Rectal smooth muscle tissue (tissue), 1 donor: ENCODE measurements around the gene EXOSC10.
"Not testable (repeated sequence)": the region's sequence is repeated elsewhere in the genome, so short reads cannot be mapped to it uniquely, and the experiment has no call there.

ENCODE experiments used
- H3K27ac ChIP-seq: one replicate; pipeline ENCODE4 v1.7.0; 2013; ENCODE audit warnings: low read depth, low read length, inconsistent platforms
- H3K27me3 ChIP-seq: one replicate; pipeline ENCODE4 v1.7.0; 2013; ENCODE audit warnings: low read length; ENCODE audit not compliant: control insufficient read depth, insufficient read depth
- H3K36me3 ChIP-seq: one replicate; pipeline ENCODE4 v1.7.0; 2013; ENCODE audit warnings: low read length; ENCODE audit not compliant: control insufficient read depth, insufficient read depth
- H3K4me1 ChIP-seq: one replicate; pipeline ENCODE4 v1.7.0; 2013; ENCODE audit warnings: low read length; ENCODE audit not compliant: control insufficient read depth, insufficient read depth
- H3K4me3 ChIP-seq: one replicate; pipeline ENCODE4 v1.7.0; 2013; ENCODE audit warnings: low read length
- H3K9ac ChIP-seq: one replicate; pipeline ENCODE4 v1.7.0; 2013; ENCODE audit warnings: low read length

Gene EXOSC10

GRCh38 chr1:11028018-11028417 lies 71.7 kb downstream of the EXOSC10 start:
- H3K4me3 ChIP-seq: no peak overlapping the region
- H3K27me3 ChIP-seq: no peaks in the 10 kb centered on the region
- no peak overlapping the region for H3K27ac ChIP-seq
- H3K9ac ChIP-seq: no peak overlapping the region
- no peaks in the 10 kb centered on the region for H3K4me1 ChIP-seq
- H3K36me3 ChIP-seq: peaks cover 15% of the 10 kb centered on the region

- Histone ChIP-seq H3K4me3 (no peak overlapping the region), H3K9ac (no peak overlapping the region), H3K36me3 (peaks cover 17% of the 10 kb centered on the region), H3K27ac (no peak overlapping the region), H3K4me1 (no peaks in the 10 kb centered on the region), H3K27me3 (no peaks in the 10 kb centered on the region)
These were observed 72.4 kb downstream of the EXOSC10 start for GRCh38 chr1:11027316-11027715.

- H3K36me3 ChIP-seq: peaks cover 21% of the 10 kb centered on the region
- no peak overlapping the region for H3K27ac ChIP-seq
- no peaks in the 10 kb centered on the region for H3K27me3 ChIP-seq
- no peak overlapping the region for H3K9ac ChIP-seq
- no peak overlapping the region for H3K4me3 ChIP-seq
- H3K4me1 ChIP-seq: no peaks in the 10 kb centered on the region
These were observed 72.8 kb downstream of the EXOSC10 start for GRCh38 chr1:11026903-11027302.

- Histone ChIP-seq H3K27me3 (no peaks in the 10 kb centered on the region), H3K4me1 (no peaks in the 10 kb centered on the region), H3K27ac (no peak overlapping the region), H3K9ac (no peak overlapping the region), H3K36me3 (peaks cover 28% of the 10 kb centered on the region), H3K4me3 (no peak overlapping the region)
These were observed 73.6 kb downstream of the EXOSC10 start for GRCh38 chr1:11026052-11026451.

GRCh38 chr1:11025618-11026017 lies 74.1 kb downstream of the EXOSC10 start:
- Histone ChIP-seq H3K9ac (no peak overlapping the region), H3K4me1 (no peaks in the 10 kb centered on the region), H3K27ac (no peak overlapping the region), H3K27me3 (no peaks in the 10 kb centered on the region), H3K36me3 (peaks cover 32% of the 10 kb centered on the region), H3K4me3 (no peak overlapping the region)

- Histone ChIP-seq H3K4me1 (no peaks in the 10 kb centered on the region), H3K27me3 (no peaks in the 10 kb centered on the region), H3K9ac (no peak overlapping the region), H3K36me3 (peaks cover 38% of the 10 kb centered on the region), H3K4me3 (no peak overlapping the region), H3K27ac (no peak overlapping the region)
These were observed 74.8 kb downstream of the EXOSC10 start for GRCh38 chr1:11024874-11025203.

GRCh38 chr1:11024154-11024873 lies 75.4 kb downstream of the EXOSC10 start:
- Histone ChIP-seq H3K4me1 (no peaks in the 10 kb centered on the region), H3K27me3 (no peaks in the 10 kb centered on the region), H3K27ac (no peak overlapping the region), H3K4me3 (no peak overlapping the region), H3K9ac (no peak overlapping the region), H3K36me3 (peaks cover 40% of the 10 kb centered on the region)

GRCh38 chr1:11023201-11023600 lies 76.5 kb downstream of the EXOSC10 start:
- Histone ChIP-seq H3K36me3 (peaks cover 42% of the 10 kb centered on the region), H3K4me3 (no peak overlapping the region), H3K27ac (no peak overlapping the region), H3K4me1 (no peaks in the 10 kb centered on the region), H3K9ac (no peak overlapping the region), H3K27me3 (no peaks in the 10 kb centered on the region)

GRCh38 chr1:11019971-11020370 lies 79.7 kb downstream of the EXOSC10 start:
- H3K27ac ChIP-seq: no peak overlapping the region
- no peak overlapping the region for H3K9ac ChIP-seq
- H3K27me3 ChIP-seq: no peaks in the 10 kb centered on the region
- H3K4me1 ChIP-seq: no peaks in the 10 kb centered on the region
- H3K36me3 ChIP-seq: peaks cover 42% of the 10 kb centered on the region
- H3K4me3 ChIP-seq: no peak overlapping the region

GRCh38 chr1:11019358-11019757 lies 80.3 kb downstream of the EXOSC10 start:
- peaks cover 44% of the 10 kb centered on the region for H3K36me3 ChIP-seq
- H3K4me1 ChIP-seq, H3K27ac ChIP-seq, H3K4me3 ChIP-seq, H3K9ac ChIP-seq, H3K27me3 ChIP-seq: not testable (repeated sequence)
